SH-SY5Y (cell line): Measurements from ENCODE around the gene PIN1.

Source experiments
- GATA2 ChIP-seq: IDR thresholded peaks from 2 replicates; pipeline ENCODE4 v1.6.1; 2011; ENCODE audit warnings: mild to moderate bottlenecking, low read depth, low read length
- GATA3 ChIP-seq: IDR thresholded peaks from 2 replicates; pipeline ENCODE4 v1.6.1; 2011; ENCODE audit warnings: low read depth, mild to moderate bottlenecking, low read length, moderate library complexity

Gene PIN1

DNA sequence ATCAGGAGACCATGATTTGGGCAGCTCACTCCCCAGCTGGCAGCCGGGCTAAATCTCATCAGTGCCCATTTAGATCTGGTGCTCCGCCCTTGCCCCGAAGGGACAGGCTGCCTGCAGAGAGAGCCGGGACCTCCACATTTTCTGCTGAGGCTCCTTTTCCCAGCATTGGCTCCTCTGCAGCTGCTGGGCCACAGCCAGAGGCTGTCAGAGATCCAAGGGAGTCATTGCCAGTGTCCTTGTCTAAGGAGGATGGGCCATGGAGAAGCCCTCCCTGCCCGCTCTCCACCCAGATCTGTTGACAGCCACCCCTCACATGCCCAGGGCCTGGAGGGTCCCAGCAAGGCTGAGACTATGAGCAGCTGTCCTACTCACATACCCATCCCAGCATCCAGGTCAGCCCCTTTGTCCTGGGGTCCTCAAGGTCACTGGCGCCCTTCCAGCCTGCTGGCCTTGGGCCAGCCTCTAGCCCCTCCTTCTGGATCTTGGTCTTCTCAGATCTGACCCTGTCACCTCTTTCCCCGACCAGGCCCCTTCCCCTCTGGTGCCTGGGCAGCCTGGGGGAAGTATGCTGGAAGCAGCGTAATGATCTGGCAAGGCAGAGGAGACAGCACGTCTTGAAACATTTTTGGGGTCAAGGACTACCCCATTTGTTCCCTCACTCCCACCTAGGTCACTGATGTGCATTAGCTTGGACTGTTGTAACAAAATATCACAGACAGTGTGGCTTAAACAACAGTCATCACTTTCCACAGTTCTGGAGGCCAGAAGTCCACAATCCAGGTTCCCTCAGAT, 7.9 kb downstream of the PIN1 start:
- TF ChIP-seq GATA3 (no peak), GATA2 (no peak)

- no peak for TF ChIP-seq GATA2
Observed at GRCh38 chr19:9847087-9847671, 12.1 kb downstream of the PIN1 start.

- TF ChIP-seq GATA3 = no peak
- no peak for TF ChIP-seq GATA2
Observed at GRCh38 chr19:9848060-9848459, 12.9 kb downstream of the PIN1 start.

- TF ChIP-seq GATA3 = no peak
- no peak for TF ChIP-seq GATA2
Observed at GRCh38 chr19:9848762-9849161, 13.6 kb downstream of the PIN1 start.

GRCh38 chr19:9849791-9850190, 14.7 kb downstream of the PIN1 start:
- TF ChIP-seq GATA3 = no peak
- no peak for TF ChIP-seq GATA2

GRCh38 chr19:9850235-9850959, 15.3 kb downstream of the PIN1 start:
- TF ChIP-seq GATA2 = no peak
- no peak for TF ChIP-seq GATA3

GRCh38 chr19:9854282-9854846, 19.2 kb downstream of the PIN1 start:
- TF ChIP-seq GATA2 = no peak
- no peak for TF ChIP-seq GATA3

GRCh38 chr19:9856609-9857008, 21.5 kb downstream of the PIN1 start:
- TF ChIP-seq GATA3 (no peak), GATA2 (no peak)

GRCh38 chr19:9857076-9857721, 22.1 kb downstream of the PIN1 start:
- TF ChIP-seq GATA2 (no peak), GATA3 (no peak)

DNA sequence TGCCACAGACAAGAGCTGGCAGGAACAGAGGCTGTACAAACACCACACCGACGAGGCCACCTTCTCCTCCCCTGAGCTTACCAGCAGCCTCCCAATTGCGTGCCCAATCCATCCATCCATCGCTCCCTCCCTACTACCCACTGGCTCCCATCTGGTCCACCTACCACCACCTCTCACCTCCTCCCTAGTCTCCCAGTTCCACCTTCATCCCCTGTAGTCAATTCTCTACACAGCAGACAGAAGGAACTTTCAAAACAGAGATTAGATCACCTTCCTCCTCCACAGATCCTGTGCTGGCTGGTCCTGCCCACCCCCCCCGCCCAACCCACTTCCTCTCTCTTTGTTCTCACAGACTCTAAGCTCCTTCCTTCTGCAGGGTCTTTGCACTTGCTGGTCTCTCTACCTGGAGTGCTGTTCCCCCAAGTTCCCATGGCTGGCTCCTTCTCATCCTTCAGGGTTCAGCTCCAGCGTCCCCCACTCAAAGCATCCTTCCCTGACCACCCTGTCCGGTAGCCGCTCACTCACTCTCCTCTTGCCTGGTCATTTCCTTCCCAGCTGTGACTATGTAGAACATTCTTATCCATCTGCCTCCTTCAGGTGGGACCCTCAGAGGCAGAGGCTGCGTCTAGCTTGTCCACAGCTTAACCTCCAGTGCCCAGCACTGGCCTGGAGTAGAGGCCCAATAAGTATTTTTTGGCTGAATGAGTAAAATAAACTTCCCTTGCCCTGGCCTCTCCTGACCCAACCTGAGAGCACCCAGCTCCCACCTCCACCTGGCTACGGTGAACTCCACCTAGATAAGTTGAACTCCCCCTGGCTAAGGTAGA, 23.0 kb downstream of the PIN1 start:
- TF ChIP-seq GATA3 (no peak), GATA2 (no peak)

GRCh38 chr19:9858766-9859165, 23.6 kb downstream of the PIN1 start:
- TF ChIP-seq GATA3 = no peak
- TF ChIP-seq GATA2 = no peak

GRCh38 chr19:9860407-9860806, 25.3 kb downstream of the PIN1 start:
- TF ChIP-seq GATA3 = no peak
- TF ChIP-seq GATA2 = no peak

GRCh38 chr19:9861503-9861902, 26.4 kb downstream of the PIN1 start:
- TF ChIP-seq GATA2 (no peak), GATA3 (no peak)
